ENCODE measurements around the gene MMP13.

The MMP13 gene

GRCh38 chr11:102981324-102981910, 25.9 kb upstream of the MMP13 start:
- TF ChIP-seq TEAD4 (IDR thresholded peaks at IDR 0.05) (no peak), ZBTB7A (IDR thresholded peaks at IDR 0.05; ENCODE audit: low read depth) (no peak), NFIC (IDR thresholded peaks at IDR 0.05) (no peak), REST (IDR thresholded peaks at IDR 0.05; ENCODE audit: low read depth) (no peak), CEBPB (IDR thresholded peaks at IDR 0.05) (no peak), FOXM1 (IDR thresholded peaks at IDR 0.05; ENCODE audit: borderline replicate concordance, low read depth) (no peak), TAF1 (IDR thresholded peaks at IDR 0.05; ENCODE audit: low read depth) (no peak), EP300 (IDR thresholded peaks at IDR 0.05; ENCODE audit: borderline replicate concordance) (no peak), YY1 (IDR thresholded peaks at IDR 0.05; ENCODE audit: low read depth) (no peak), TCF12 (IDR thresholded peaks at IDR 0.05; ENCODE audit: low read depth) (no peak), RAD21 (IDR thresholded peaks at IDR 0.05; ENCODE audit: low read depth) (no peak), EGR1 (IDR thresholded peaks at IDR 0.05) (no peak), CREB1 (IDR thresholded peaks at IDR 0.05; ENCODE audit: low read depth) (no peak)
- TF ChIP-seq, protein P1, sequence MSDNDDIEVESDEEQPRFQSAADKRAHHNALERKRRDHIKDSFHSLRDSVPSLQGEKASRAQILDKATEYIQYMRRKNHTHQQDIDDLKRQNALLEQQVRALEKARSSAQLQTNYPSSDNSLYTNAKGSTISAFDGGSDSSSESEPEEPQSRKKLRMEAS (IDR thresholded peaks at IDR 0.05), result no peak
- TF ChIP-seq, protein P2, sequence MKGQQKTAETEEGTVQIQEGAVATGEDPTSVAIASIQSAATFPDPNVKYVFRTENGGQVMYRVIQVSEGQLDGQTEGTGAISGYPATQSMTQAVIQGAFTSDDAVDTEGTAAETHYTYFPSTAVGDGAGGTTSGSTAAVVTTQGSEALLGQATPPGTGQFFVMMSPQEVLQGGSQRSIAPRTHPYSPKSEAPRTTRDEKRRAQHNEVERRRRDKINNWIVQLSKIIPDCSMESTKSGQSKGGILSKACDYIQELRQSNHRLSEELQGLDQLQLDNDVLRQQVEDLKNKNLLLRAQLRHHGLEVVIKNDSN (IDR thresholded peaks at IDR 0.05), result no peak

DNA sequence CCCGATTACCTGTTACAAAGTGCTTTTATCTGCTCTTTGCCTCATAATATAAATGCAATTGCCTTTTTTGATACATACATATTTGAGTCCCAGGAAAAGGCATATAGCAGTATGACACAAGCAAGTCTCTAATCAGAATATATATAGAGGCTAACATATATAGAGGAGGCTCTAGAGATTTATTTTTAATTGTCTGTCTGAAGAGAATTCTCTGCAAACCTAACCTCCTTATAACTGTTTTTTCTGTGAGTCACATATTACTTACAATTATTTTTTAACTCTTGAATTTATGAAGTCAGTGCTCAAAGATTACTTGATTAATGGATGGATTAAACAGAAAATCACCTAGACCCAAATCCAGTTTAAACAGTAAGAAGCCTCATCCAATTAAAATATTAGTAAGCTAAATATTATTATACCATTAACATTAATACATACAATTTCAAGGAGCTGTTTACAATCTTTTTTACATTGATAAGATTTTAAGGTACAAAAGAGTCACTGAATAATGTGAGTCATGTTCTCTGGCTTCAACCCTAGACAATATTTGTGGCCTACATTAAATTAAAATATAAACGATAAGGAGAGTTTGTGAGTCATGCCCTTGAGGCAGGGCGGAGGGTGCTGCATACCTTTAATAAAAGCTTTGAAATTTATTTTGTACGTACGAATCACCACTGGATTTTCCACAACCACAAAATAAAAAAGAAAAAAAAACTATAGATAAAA, 19.2 kb upstream of the MMP13 start:
- TF ChIP-seq, protein P2 (IDR thresholded peaks at IDR 0.05), result no peak
- TF ChIP-seq YY1 (IDR thresholded peaks at IDR 0.05; ENCODE audit: low read depth), result no peak
- TF ChIP-seq, protein P1 (IDR thresholded peaks at IDR 0.05), result no peak
- TF ChIP-seq CREB1 (IDR thresholded peaks at IDR 0.05; ENCODE audit: low read depth), result no peak
- no peak for TF ChIP-seq REST (IDR thresholded peaks at IDR 0.05; ENCODE audit: low read depth)
- TF ChIP-seq EP300 (IDR thresholded peaks at IDR 0.05; ENCODE audit: borderline replicate concordance), result no peak
- TF ChIP-seq RAD21 (IDR thresholded peaks at IDR 0.05; ENCODE audit: low read depth), result no peak
- TF ChIP-seq TAF1 (IDR thresholded peaks at IDR 0.05; ENCODE audit: low read depth), result no peak
- TF ChIP-seq EGR1 (IDR thresholded peaks at IDR 0.05), result no peak
- no peak for TF ChIP-seq FOXM1 (IDR thresholded peaks at IDR 0.05; ENCODE audit: borderline replicate concordance, low read depth)
- TF ChIP-seq CEBPB (IDR thresholded peaks at IDR 0.05), result no peak
- no peak for TF ChIP-seq TEAD4 (IDR thresholded peaks at IDR 0.05)

GRCh38 chr11:102972853-102973252, 17.3 kb upstream of the MMP13 start:
- TF ChIP-seq REST (IDR thresholded peaks at IDR 0.05; ENCODE audit: low read depth), result no peak
- TF ChIP-seq ZBTB7A (IDR thresholded peaks at IDR 0.05; ENCODE audit: low read depth), result no peak
- TF ChIP-seq CEBPB (IDR thresholded peaks at IDR 0.05), result no peak
- no peak for TF ChIP-seq NFIC (IDR thresholded peaks at IDR 0.05)
- TF ChIP-seq EGR1 (IDR thresholded peaks at IDR 0.05), result no peak
- no peak for TF ChIP-seq RAD21 (IDR thresholded peaks at IDR 0.05; ENCODE audit: low read depth)
- no peak for TF ChIP-seq TCF12 (IDR thresholded peaks at IDR 0.05; ENCODE audit: low read depth)
- no peak for TF ChIP-seq YY1 (IDR thresholded peaks at IDR 0.05; ENCODE audit: low read depth)
- no peak for TF ChIP-seq FOXM1 (IDR thresholded peaks at IDR 0.05; ENCODE audit: borderline replicate concordance, low read depth)
- TF ChIP-seq, protein P1 (IDR thresholded peaks at IDR 0.05), result no peak
- no peak for TF ChIP-seq EP300 (IDR thresholded peaks at IDR 0.05; ENCODE audit: borderline replicate concordance)
- TF ChIP-seq TEAD4 (IDR thresholded peaks at IDR 0.05), result no peak
- TF ChIP-seq TAF1 (IDR thresholded peaks at IDR 0.05; ENCODE audit: low read depth), result no peak
- TF ChIP-seq, protein P2 (IDR thresholded peaks at IDR 0.05), result no peak
- no peak for TF ChIP-seq CREB1 (IDR thresholded peaks at IDR 0.05; ENCODE audit: low read depth)
